ENCODE results near the gene EIF3B. TPM values are rescaled to one million over a fixed set of nuclear protein-coding genes. Genes with fewer than 3 reads are reported as not detected.
A peak's percentile ranks its signal among the peaks of the same experiment; 100 is the strongest.
"Not testable (repeated sequence)": the region's sequence is repeated elsewhere in the genome, so short reads cannot be mapped to it uniquely, and the experiment has no call there.

EIF3B gene
- total and polyA plus RNA-seq, 4 donors, result 28.7 to 95.2 (median 84.7) TPM

- peaks cover 0 to 2% of the 10 kb centered on the region in 2 donors for H3K36me3 ChIP-seq (ENCODE audit: control insufficient read depth in 1 of 2, insufficient read depth in 2 of 2, low read length in 1 of 2)
These were observed 29.1 kb downstream of the EIF3B start for GRCh38 chr7:2383543-2384274.

GRCh38 chr7:2384354-2385243 is 30.0 kb downstream of the EIF3B start:
- ATAC-seq (ENCODE audit: low FRiP score), result no peak
- no peaks in the 10 kb centered on the region for H3K4me1 ChIP-seq (ENCODE audit: control insufficient read depth in 1 of 2, insufficient read depth in 2 of 2, low read length in 2 of 2)
- no peak overlapping the region for H3K27ac ChIP-seq (ENCODE audit: low read depth in 1 of 2, low read length in 2 of 2)
- peaks cover 0 to 2% of the 10 kb centered on the region in 2 donors for H3K36me3 ChIP-seq (ENCODE audit: control insufficient read depth in 1 of 2, insufficient read depth in 2 of 2, low read length in 1 of 2)
- no peak overlapping the region for H3K4me3 ChIP-seq (ENCODE audit: low read length in 2 of 2)
- no peaks in the 10 kb centered on the region for H3K27me3 ChIP-seq (ENCODE audit: control insufficient read depth in 1 of 2, insufficient read depth in 2 of 2, low read length in 1 of 2)
- H3K9me3 ChIP-seq (ENCODE audit: control insufficient read depth, low read length), result no peaks in the 10 kb centered on the region
- intact Hi-C loops (cut with DNase I), result no loop called here
- no peak for DNase-seq
- WGBS, 2 donors, result 80 to 82% methylated on average over 19 of the region's 19 CpGs

More at GRCh38 chr7:2383543-2384274, 29.1 kb downstream of the EIF3B start:
- H3K27me3 ChIP-seq (ENCODE audit: control insufficient read depth in 1 of 2, insufficient read depth in 2 of 2, low read length in 1 of 2), result no peaks in the 10 kb centered on the region
- 83 to 85% methylated on average over 29 of the region's 29 CpGs for WGBS, 2 donors
- intact Hi-C loops (cut with DNase I), result no loop called here
- H3K27ac ChIP-seq (ENCODE audit: low read depth in 1 of 2, low read length in 2 of 2), result no peak overlapping the region
- H3K9me3 ChIP-seq (ENCODE audit: control insufficient read depth, low read length), result no peaks in the 10 kb centered on the region
- H3K4me1 ChIP-seq (ENCODE audit: control insufficient read depth in 1 of 2, insufficient read depth in 2 of 2, low read length in 2 of 2), result no peaks in the 10 kb centered on the region
- ATAC-seq (ENCODE audit: low FRiP score) (no peak), DNase-seq (no peak)
- H3K4me3 ChIP-seq (ENCODE audit: low read length in 2 of 2), result no peak overlapping the region

- intact Hi-C loops (cut with DNase I); H3K27ac ChIP-seq (ENCODE audit: low read depth in 1 of 2, low read length in 2 of 2); H3K27me3 ChIP-seq (ENCODE audit: control insufficient read depth in 1 of 2, insufficient read depth in 2 of 2, low read length in 1 of 2); H3K9me3 ChIP-seq (ENCODE audit: control insufficient read depth, low read length); DNase-seq; H3K4me3 ChIP-seq (ENCODE audit: low read length in 2 of 2); ATAC-seq (ENCODE audit: low FRiP score); H3K4me1 ChIP-seq (ENCODE audit: control insufficient read depth in 1 of 2, insufficient read depth in 2 of 2, low read length in 2 of 2); H3K36me3 ChIP-seq (ENCODE audit: control insufficient read depth in 1 of 2, insufficient read depth in 2 of 2, low read length in 1 of 2): not testable (repeated sequence)
- WGBS, 2 donors, result 94 to 95% methylated on average over 9 of the region's 9 CpGs
These were observed 31.5 kb downstream of the EIF3B start for GRCh38 chr7:2386122-2386521.

GRCh38 chr7:2386964-2387669 is 32.5 kb downstream of the EIF3B start:
- Histone ChIP-seq H3K4me1 (ENCODE audit: control insufficient read depth in 1 of 2, insufficient read depth in 2 of 2, low read length in 2 of 2) (no peaks in the 10 kb centered on the region), H3K27me3 (ENCODE audit: control insufficient read depth in 1 of 2, insufficient read depth in 2 of 2, low read length in 1 of 2) (no peaks in the 10 kb centered on the region), H3K4me3 (ENCODE audit: low read length in 2 of 2) (no peak overlapping the region), H3K27ac (ENCODE audit: low read depth in 1 of 2, low read length in 2 of 2) (no peak overlapping the region), H3K9me3 (ENCODE audit: control insufficient read depth, low read length) (no peaks in the 10 kb centered on the region), H3K36me3 (ENCODE audit: control insufficient read depth in 1 of 2, insufficient read depth in 2 of 2, low read length in 1 of 2) (no peaks in the 10 kb centered on the region)
- intact Hi-C loops (cut with DNase I), result no loop called here
- ATAC-seq (ENCODE audit: low FRiP score) (no peak), DNase-seq (no peak)
- WGBS, 2 donors, result 83 to 84% methylated on average over 17 of the region's 17 CpGs

GRCh38 chr7:2387897-2388636 is 33.4 kb downstream of the EIF3B start:
- Histone ChIP-seq H3K27me3 (ENCODE audit: control insufficient read depth in 1 of 2, insufficient read depth in 2 of 2, low read length in 1 of 2) (no peaks in the 10 kb centered on the region), H3K4me1 (ENCODE audit: control insufficient read depth in 1 of 2, insufficient read depth in 2 of 2, low read length in 2 of 2) (no peaks in the 10 kb centered on the region), H3K36me3 (ENCODE audit: control insufficient read depth in 1 of 2, insufficient read depth in 2 of 2, low read length in 1 of 2) (no peaks in the 10 kb centered on the region), H3K27ac (ENCODE audit: low read depth in 1 of 2, low read length in 2 of 2) (no peak overlapping the region), H3K4me3 (ENCODE audit: low read length in 2 of 2) (no peak overlapping the region), H3K9me3 (ENCODE audit: control insufficient read depth, low read length) (no peaks in the 10 kb centered on the region)
- intact Hi-C loops (cut with DNase I), result no loop called here
- WGBS, 2 donors, result 95% methylated on average over 30 to 31 of the region's 31 CpGs
- no peak for DNase-seq
- peak; percentile 58 for ATAC-seq (ENCODE audit: low FRiP score)

GRCh38 chr7:2388637-2388954 is 34.0 kb downstream of the EIF3B start:
- Histone ChIP-seq H3K4me1 (ENCODE audit: control insufficient read depth in 1 of 2, insufficient read depth in 2 of 2, low read length in 2 of 2) (no peaks in the 10 kb centered on the region), H3K27ac (ENCODE audit: low read depth in 1 of 2, low read length in 2 of 2) (no peak overlapping the region), H3K4me3 (ENCODE audit: low read length in 2 of 2) (no peak overlapping the region), H3K36me3 (ENCODE audit: control insufficient read depth in 1 of 2, insufficient read depth in 2 of 2, low read length in 1 of 2) (no peaks in the 10 kb centered on the region), H3K9me3 (ENCODE audit: control insufficient read depth, low read length) (no peaks in the 10 kb centered on the region), H3K27me3 (ENCODE audit: control insufficient read depth in 1 of 2, insufficient read depth in 2 of 2, low read length in 1 of 2) (no peaks in the 10 kb centered on the region)
- DNase-seq (no peak), ATAC-seq (ENCODE audit: low FRiP score) (no peak)
- intact Hi-C loops (cut with DNase I), result no loop called here
- 95 to 96% methylated on average over 5 of the region's 5 CpGs for WGBS, 2 donors

GRCh38 chr7:2390020-2390816 is 35.6 kb downstream of the EIF3B start:
- WGBS, 2 donors, result 57 to 65% methylated on average over 15 to 16 of the region's 16 CpGs
- DNase-seq, result peak in 1 of 2 donors; percentile 66
- H3K4me1 ChIP-seq (ENCODE audit: control insufficient read depth in 1 of 2, insufficient read depth in 2 of 2, low read length in 2 of 2); H3K9me3 ChIP-seq (ENCODE audit: control insufficient read depth, low read length); H3K4me3 ChIP-seq (ENCODE audit: low read length in 2 of 2); H3K27me3 ChIP-seq (ENCODE audit: control insufficient read depth in 1 of 2, insufficient read depth in 2 of 2, low read length in 1 of 2); H3K27ac ChIP-seq (ENCODE audit: low read depth in 1 of 2, low read length in 2 of 2); H3K36me3 ChIP-seq (ENCODE audit: control insufficient read depth in 1 of 2, insufficient read depth in 2 of 2, low read length in 1 of 2); intact Hi-C loops (cut with DNase I): not testable (repeated sequence)
- ATAC-seq (ENCODE audit: low FRiP score), result peak; percentile 49

GRCh38 chr7:2393706-2394105 is 39.1 kb downstream of the EIF3B start:
- H3K9me3 ChIP-seq (ENCODE audit: control insufficient read depth, low read length), result no peaks in the 10 kb centered on the region
- no peak overlapping the region for H3K4me3 ChIP-seq (ENCODE audit: low read length in 2 of 2)
- H3K36me3 ChIP-seq (ENCODE audit: control insufficient read depth in 1 of 2, insufficient read depth in 2 of 2, low read length in 1 of 2), result no peaks in the 10 kb centered on the region
- ATAC-seq (ENCODE audit: low FRiP score) (no peak), DNase-seq (no peak)
- no peak overlapping the region for H3K27ac ChIP-seq (ENCODE audit: low read depth in 1 of 2, low read length in 2 of 2)
- H3K4me1 ChIP-seq (ENCODE audit: control insufficient read depth in 1 of 2, insufficient read depth in 2 of 2, low read length in 2 of 2), result no peaks in the 10 kb centered on the region
- H3K27me3 ChIP-seq (ENCODE audit: control insufficient read depth in 1 of 2, insufficient read depth in 2 of 2, low read length in 1 of 2), result no peaks in the 10 kb centered on the region
- intact Hi-C loops (cut with DNase I), result no loop called here
- WGBS, 2 donors, result 53 to 59% methylated on average over 12 of the region's 12 CpGs

Data from aorta (tissue), 5 donors.